ENCODE measurements around the gene LONRF3.
A peak's percentile ranks its signal among the peaks of the same experiment; 100 is the strongest.

LONRF3 gene

DNA sequence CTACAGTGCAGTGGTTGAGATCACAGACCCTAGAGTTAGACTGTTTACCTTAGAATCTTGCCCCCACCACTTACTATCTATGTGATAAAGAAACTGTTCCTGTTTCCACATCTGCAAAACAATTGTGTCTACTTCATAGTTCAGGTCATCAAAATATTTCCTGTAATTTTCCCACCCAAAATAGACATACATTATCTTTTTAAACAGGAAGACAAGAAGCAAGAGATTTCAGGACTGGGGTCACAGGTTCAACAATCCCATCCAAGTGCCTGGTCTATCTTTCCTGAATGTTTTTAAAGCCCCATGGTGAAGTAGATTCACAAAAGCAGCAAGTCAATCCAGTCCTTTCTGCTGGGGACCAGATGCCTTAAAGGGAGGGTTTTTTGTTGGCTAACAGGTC is 56.6 kb downstream of the LONRF3 start:
- no peak for DNase-seq (ENCODE audit: low read depth in 1 of 2, low spot score in 1 of 2)

DNA sequence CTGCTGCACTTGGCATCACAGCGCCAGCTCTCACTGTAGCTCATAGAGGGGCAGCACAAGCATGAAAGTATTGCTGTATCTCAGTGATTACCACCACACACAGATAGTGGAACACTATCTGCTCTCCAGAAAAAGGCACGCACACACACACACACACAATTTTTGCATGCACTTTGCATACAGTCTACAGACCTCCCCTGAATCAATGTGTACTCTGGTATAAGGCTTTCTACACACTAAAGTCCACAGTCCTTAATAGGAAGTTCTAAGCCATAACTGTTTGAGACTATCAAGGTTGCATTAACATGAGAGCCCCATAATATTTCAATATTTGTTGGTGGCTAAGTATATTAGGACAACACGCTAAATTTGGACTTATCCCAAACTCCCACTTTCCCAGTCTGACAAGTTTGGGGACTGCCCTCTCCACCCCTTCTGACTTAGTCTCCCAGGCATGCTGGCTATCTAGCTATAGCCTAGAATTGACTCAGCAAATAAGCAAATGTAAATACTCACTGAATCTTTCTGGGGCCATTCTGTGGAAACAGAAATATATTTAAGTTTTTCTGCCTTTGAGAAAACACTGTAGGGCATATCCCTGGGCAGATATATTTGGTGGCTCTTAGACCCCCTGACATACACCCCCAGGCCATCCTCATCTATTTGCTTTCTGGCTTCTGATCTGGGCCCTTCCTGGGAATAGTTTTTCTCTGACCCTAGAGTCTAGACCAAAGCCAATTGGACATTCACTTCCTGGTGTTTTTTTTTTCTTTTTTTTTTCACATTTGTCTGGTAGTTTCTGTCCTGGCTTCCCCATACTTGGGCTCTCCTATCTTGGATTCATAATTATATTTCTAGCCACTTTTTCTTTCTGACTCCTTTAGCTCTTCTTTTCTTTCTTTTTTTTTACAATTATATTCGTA is 62.0 kb downstream of the LONRF3 start:
- DNase-seq (ENCODE audit: low read depth in 1 of 2, low spot score in 1 of 2) = no peak

DNA sequence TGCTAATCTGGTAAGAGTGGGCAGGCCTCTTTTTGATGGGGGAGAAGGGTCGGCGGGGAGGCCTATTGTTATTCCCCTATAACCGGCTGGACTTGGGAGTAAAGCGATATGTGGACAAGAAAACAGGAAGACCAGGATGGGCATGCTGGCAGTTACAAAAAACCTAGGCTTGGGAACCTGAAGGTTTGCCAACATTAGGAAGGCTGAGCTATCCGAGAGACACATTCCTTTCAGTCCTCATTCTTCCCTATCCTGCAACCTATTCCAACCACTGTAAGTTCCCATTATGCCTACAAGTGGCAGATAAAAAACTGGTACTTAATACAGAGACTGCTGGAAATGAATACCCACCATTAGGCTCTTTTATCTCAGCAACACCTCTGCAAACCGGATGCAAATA is 66.0 kb downstream of the LONRF3 start:
- no peak for DNase-seq (ENCODE audit: low read depth in 1 of 2, low spot score in 1 of 2)

DNA sequence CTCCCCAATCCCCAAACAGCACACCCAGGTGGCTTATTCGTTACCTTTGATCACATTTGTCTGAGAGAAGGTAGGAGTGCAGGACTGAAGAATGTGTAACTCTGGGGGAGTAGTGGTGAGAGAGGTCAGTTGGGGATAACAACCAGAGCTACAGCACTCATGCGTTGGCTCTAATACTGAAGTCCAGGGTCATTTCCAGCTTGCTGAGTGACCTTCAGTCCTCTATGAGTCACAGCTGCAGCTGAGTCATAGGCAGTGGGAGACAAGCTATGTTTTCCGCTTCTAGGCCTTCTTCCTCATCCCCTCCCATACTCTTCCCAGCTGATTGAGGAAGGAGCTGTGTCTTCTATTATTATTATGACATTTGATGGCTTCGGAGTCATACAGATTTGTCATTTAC is 66.8 kb downstream of the LONRF3 start:
- no peak for DNase-seq (ENCODE audit: low read depth in 1 of 2, low spot score in 1 of 2)

DNA sequence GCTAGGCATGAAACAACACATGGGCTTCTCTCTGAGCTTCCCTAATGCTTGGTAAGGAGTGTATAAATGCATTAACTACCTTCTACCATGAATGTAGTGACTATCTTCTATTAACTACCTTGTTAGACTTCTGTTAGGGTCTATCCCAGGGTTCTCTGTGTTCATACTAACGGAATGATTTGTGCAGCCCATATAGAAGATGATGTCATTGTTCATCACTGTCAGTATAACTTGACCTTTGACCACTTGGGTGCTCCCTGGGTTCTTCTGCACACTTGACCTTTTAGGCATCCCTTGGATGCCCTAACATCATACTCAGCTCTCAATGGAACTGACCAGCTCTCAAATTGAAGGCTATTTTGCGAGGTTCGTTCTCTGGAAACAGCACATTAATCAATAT is 67.6 kb downstream of the LONRF3 start:
- no peak for DNase-seq (ENCODE audit: low read depth in 1 of 2, low spot score in 1 of 2)

DNA sequence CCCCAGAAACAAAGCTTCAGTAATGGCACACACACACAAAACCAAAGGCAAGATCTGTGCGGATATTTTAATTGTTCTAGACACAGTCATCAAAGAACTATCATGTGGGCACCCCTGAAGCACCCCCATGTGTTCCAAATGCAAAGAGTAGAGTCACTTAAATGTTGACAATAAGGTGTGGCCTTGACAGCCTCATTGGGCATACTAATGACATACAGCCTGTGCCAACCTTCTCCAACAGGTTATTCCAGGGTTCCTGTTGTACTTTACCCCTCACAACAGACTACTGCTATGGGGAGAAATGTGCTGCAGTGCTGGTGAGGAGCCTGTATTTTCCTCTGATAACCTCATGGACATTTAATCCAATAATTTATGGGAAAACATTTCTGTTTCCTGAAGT is 68.6 kb downstream of the LONRF3 start:
- no peak for DNase-seq (ENCODE audit: low read depth in 1 of 2, low spot score in 1 of 2)

DNA sequence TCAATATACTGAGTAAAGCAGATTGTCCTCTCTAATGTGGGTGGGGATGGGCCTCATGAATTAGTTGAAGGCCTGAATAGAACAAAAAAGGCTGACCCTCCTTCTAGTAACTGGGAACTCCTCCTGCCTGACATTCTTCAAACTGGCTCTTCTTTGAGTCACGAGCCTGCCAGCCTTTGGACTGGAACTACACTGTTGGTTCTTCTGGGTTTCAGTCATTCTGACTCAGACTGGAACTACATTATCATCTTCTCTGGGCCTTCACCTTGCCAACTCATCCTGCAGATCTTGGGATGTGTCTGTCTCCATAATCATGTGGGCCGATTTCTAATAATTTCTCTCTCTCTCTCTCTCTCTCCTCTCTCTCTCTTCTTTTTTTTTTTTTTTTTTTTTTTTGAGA is 71.5 kb downstream of the LONRF3 start:
- DNase-seq (ENCODE audit: low read depth in 1 of 2, low spot score in 1 of 2) = no peak

DNA sequence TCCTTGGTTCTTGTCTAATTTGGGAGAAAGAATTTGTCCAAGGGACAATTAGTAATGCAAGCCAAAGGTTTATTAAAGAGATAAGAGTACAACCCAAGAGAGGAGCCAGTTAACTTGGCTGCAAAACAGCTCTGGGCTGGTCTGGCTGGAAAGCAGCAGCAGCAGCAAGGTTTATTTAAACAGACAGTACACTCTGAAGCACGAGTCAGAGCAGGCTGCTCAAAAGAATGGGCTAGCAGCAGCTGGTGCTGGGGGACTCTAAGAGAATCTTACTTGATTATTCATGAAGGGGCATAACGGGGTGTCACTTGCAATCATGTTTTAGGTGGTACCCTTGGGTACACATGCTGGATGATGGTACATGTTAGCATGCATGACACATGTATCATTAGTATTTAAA is 81.3 kb downstream of the LONRF3 start:
- DNase-seq (ENCODE audit: low read depth in 1 of 2, low spot score in 1 of 2) = no peak

DNA sequence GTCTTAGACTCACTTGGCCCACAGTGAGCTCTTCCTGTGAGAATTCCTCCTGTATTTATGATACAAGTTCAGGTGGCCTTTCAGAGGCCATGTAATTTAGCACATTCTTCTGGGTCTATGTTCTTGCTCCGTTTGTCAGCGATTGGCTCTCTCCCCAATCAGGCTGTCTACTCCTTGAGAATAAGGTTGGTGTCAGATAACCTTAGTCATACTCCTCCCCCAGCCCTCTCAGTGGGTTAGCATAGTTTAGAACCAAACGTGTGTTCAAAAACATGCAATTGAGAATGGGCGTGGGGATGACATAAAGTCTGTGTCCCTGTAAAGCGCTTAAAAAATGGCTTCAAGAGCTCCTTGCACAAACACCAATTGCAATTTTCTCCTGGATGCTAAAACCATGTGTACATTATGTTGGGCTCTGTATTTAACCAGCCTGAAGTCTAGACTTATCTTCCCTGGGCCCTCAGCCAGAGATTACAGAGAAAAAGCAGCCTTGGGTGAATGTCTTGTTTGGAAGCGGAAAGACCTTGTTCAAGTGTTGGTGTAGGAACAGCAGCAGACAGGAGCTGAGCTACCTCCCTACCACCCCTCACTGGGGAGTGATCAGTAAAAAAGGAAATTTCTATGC is 88.4 kb downstream of the LONRF3 start:
- no peak for DNase-seq (ENCODE audit: low read depth in 1 of 2, low spot score in 1 of 2)

DNA sequence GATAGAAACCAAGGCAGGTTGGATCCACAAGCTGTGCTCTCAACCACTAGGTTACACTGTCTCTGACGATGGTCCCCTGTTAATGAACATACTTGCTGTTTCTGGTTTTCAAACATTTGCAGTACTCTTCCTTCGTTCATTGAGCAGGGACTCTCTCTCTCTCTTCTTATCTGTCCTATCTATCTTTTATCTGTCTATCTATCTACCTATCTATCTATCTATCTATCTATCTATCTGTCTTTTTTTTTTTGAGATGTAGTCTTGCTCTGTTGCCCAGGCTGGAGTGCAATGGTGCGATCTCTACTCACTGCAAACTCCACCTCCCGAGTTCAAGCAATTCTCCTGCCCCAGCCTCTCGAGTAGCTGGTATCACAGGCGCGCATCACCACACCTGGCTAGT is 89.0 kb downstream of the LONRF3 start:
- DNase-seq (ENCODE audit: low read depth in 1 of 2, low spot score in 1 of 2) = no peak

DNA sequence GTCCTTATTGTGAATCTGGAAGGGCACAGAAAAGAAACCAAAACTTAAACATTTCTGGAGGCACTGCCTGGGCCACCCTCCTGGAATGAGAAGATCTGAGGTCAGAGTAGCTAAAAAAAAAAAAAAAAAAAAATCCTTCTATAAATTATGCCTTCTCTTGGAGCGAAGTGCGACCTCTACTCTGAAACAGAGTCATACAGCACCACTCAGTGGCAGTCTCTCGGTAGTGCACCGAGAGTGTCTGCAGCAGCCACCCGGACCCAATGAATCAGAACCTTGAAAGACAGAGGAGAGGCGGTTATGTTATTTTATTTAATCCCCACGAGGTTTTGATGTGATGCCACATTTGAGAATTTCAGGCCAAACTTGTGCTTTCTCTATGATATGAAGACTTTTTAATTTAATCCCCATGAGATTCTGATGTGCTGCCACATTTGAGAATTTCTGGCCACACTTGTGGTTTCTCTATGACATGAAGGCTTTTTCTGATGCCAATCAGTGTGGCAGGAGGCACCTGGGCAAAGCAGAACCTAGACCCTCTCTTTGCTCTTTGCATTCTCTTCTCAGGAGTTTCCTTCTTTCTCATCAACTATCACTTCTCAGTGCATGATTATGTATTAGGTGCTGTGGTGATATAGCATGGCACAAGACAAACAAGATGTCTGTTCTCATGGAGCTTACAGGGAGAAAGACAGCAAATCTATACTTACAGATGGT is 92.8 kb downstream of the LONRF3 start:
- DNase-seq (ENCODE audit: low read depth in 1 of 2, low spot score in 1 of 2) = peak in 1 of 2 donors; percentile 12
